Ammon's horn (tissue), 1 donor: ENCODE results near the gene SQSTM1.
"Not testable (repeated sequence)": the region's sequence is repeated elsewhere in the genome, so short reads cannot be mapped to it uniquely, and the experiment has no call there.

Source experiments
- DNase-seq: peaks from one replicate; pipeline ENCODE4 v3.0.0-alpha.2; 2016; ENCODE audit warnings: low spot score

The SQSTM1 gene

DNA sequence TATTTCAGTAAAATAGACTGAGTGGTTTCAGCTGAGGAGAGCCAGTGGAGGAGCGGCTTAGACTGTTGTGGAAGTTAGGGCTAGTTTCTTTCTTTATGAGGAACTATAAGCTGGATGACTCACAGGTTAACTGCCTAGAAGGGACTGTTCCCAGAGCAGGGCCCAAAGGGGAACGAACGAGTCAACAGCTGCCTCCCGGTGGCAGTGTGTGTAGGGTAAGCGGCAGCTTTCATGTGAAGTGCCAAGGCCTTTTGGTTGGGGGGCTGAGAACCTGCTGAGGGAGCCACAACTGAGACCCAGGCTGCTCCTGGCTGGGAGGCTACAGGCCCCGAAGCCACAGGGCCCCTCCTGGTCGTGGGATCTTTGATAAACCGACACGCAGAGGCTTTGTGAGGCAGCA lies 7.0 kb downstream of the SQSTM1 start:
- DNase-seq = no peak

- DNase-seq = no peak
Observed at GRCh38 chr5:179828756-179829421, 8.2 kb downstream of the SQSTM1 start.

GRCh38 chr5:179829732-179830435 lies 9.2 kb downstream of the SQSTM1 start:
- no peak for DNase-seq

DNA sequence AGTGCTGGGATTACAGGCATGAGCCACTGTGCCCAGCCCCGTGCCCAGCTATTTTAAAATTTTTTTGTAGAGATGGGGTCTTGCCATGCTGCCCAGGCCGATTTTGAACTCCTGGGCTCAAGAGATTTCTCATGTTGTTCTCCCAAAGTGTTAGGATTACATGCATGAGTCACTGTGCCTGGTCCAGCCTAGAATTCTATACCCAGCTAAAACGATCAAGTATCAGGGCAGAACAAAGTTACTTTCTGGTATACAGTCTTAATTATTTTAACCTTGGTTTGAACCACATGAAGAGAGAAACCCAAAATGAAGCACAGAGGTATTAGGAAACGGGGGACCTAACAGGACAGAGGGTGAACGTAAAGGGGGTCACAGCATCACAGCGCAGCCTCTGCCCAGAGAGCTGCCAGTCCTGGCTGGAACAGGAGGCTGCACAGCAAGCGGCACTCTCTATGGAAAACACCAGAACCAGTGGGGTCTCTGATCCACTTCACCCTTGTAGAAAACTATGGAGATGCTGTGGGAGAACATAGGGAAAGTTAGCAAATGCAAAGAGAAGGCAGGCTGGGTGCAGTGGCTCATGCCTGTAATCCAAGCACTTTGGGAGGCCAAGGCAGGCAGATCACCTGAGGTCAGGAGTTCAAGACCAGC lies 10.2 kb downstream of the SQSTM1 start:
- no peak for DNase-seq

- no peak for DNase-seq
Observed at GRCh38 chr5:179832039-179832745, 11.5 kb downstream of the SQSTM1 start.

DNA sequence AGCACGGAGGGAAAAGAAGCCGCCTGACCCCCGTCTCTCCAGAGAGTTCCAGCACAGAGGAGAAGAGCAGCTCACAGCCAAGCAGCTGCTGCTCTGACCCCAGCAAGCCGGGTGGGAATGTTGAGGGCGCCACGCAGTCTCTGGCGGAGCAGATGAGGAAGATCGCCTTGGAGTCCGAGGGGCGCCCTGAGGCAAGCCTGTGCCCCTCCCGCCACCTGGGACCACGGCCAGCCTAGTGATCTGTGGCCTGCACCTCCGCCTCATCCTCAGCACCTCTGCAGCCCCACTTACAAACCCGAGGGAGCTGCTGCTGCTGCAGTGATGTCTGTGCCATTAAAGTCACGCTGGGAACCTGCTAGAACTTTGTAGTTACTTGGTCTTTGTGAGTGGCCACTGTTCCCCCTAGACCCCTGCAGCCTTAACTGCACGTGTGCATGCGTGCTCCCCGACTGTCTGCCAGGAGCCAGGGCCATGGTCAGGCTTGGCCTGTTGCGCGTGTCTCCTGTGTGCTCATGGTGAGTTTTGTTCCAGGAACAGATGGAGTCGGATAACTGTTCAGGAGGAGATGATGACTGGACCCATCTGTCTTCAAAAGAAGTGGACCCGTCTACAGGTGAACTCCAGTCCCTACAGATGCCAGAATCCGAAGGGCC lies 12.5 kb downstream of the SQSTM1 start:
- DNase-seq = no peak

DNA sequence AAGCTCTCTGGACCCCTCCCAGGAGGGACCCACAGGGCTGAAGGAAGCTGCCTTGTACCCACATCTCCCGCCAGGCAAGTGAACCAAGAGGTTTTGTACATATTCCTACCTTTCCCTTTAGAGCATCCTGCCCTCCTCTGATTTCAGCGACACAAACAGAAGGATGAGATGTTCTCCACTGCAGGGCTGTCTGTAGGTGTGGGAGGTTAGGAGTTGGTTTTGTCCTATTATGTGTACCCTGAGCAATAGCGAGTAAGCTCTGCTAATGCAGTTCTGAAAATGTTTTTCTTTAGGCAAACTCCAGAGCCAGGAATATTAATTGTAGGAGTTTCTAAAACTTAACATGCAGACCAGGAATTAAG lies 13.0 kb downstream of the SQSTM1 start:
- no peak for DNase-seq

- DNase-seq = no peak
Observed at GRCh38 chr5:179834120-179834519, 13.4 kb downstream of the SQSTM1 start.

- not testable (repeated sequence) for DNase-seq
Observed at GRCh38 chr5:179834871-179835270, 14.2 kb downstream of the SQSTM1 start.

DNA sequence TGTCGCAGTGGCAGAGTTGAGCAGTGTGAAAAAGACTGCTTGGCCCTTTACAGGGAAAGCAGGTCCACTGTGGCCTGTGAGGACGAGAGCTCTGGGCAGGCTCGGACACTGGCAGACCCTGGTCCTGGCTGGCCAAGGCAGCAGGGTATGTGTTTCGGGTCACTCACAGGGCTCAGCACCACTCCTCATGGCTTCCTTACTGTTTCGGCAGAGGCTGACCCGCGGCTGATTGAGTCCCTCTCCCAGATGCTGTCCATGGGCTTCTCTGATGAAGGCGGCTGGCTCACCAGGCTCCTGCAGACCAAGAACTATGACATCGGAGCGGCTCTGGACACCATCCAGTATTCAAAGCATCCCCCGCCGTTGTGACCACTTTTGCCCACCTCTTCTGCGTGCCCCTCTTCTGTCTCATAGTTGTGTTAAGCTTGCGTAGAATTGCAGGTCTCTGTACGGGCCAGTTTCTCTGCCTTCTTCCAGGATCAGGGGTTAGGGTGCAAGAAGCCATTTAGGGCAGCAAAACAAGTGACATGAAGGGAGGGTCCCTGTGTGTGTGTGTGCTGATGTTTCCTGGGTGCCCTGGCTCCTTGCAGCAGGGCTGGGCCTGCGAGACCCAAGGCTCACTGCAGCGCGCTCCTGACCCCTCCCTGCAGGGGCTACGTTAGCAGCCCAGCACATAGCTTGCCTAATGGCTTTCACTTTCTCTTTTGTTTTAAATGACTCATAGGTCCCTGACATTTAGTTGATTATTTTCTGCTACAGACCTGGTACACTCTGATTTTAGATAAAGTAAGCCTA lies 15.7 kb downstream of the SQSTM1 start:
- no peak for DNase-seq

- no peak for DNase-seq
Observed at GRCh38 chr5:179837076-179838011, 16.6 kb downstream of the SQSTM1 start.

DNA sequence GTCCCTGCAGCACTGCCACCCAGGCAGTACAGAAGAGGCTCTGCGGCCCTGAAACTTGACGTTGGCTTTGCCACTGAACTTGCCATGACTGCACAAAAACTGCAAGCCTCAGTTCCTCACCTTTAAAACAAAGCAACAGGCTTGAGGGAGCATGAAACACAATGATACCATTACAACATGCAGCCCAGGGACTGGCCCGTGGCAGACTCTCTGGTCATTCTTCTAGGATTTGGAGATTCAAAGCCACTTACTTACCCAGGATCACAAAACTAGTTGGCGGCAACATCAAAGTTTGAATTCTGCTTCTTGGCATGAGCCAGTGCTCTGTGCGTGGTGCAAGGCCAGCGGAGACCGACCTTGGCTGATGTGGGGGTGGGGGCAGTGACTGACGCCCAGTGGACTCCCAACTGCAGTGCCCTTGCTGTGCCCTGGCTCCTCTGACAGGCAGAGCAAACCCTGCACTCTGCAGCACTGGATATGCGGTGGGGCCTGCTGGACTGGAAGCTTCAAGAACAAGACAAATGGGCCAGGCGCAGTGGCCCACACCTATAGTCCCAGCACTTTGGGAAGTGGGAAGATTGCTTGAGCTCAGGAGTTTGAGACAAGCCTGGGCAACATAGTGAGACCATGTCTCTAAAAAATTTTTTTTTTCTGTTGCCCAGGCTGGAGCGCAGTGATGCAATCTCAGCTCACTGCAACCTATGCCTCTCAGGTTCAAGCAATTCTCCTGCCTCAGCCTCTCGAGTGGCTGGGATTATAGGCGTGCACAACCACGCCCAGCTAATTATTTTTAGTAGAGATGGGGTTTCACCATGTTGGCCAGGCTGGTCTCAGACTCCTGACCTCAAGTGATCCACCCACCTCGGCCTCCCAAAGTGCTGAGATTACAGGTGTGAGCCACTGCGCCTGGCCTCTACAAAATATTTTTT lies 18.9 kb downstream of the SQSTM1 start:
- DNase-seq = no peak

DNA sequence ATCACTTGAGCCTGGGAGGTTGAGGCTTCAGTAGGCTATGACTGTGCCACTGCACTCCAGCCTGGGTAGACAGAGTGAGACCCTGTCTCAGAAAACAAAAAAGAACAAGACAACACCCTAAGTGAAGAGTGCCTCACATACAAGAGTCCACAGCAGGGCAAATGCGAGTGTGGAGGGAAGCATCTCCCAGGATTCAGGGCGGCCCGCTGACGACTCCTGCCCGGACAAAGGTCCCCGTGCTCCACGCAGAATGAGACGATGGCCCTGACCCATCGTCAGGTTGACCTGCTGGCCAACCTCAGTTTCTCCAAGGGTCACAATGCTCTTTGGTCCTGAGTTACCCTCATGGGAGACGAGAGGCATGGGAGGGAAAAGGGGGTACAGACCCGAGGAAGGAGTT lies 19.6 kb downstream of the SQSTM1 start:
- no peak for DNase-seq

- DNase-seq = no peak
Observed at GRCh38 chr5:179840766-179841165, 20.1 kb downstream of the SQSTM1 start.

DNA sequence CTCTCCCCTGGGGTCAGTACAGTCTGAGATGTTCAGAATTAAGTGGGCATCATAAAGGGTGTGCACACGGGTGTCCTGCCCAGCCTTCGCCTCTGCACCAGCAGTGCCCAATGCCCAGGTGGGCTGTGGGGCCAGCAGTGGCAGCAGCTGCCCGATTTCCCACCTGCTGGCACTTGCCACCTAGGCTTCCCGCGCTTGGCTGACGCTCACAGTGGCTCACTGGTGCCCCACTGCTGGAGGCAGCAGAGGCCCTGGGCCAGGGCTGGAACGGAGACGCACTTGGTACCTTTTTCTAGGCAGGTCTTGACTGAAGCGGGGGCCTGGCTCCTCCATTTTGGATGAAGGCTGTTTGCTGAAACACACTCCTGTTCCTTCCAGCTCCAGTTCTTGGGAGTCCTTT lies 20.9 kb downstream of the SQSTM1 start:
- no peak for DNase-seq

DNA sequence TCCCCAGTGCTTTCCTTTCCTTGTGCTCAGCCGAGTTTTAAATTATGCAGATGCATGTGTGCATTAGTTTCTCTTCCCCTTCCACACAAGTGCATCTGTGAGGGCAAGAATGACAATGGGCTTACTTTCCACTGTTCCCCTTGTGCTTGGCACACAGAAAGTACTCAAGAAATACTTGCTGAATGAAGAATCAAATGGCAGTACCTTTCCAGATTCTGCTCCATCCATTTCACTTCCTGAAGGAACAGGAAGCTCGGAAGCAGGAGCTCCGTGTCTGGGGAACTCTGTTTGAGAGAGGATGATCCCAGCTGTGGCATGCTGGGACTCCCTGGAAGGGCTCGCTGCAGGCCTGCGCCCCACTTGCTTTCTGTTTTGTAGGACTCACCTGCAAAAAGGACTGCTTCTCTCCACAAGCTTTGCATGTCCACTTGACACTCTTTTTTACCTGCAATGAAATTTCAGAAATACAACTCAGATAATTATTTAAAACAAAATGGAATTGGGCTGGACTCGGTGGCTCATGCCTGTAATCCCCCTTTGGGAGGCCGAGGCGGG lies 32.4 kb downstream of the SQSTM1 start:
- DNase-seq = no peak

GRCh38 chr5:179854356-179854755 lies 33.7 kb downstream of the SQSTM1 start:
- DNase-seq = no peak

DNA sequence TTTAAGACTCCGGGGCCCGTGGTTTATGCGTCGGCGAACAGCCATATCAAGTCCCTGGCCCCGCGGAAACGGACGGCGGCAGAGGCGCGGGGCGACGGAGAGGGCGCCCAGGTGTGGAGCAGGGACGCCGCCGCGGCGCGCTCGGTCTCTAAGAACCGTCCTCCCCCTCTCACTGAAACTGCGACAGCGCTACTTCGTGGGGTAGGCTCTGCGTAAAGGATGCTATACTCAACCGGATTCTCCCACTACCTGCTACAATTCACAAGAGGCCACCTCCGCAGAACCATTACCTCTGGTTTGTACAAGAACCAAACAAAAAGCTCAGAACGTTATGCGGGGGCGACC lies 37.5 kb downstream of the SQSTM1 start:
- peak; percentile 60 for DNase-seq
